Panc1 (cell line): ENCODE results near the gene RASA3. TPM values are rescaled to one million over a fixed set of nuclear protein-coding genes. Genes with fewer than 3 reads are reported as not detected.

Experiments used
- ATAC-seq: fragments of 200-7000 bp; cut with Tn5 transposase; 2 replicates; pipeline ENCODE4 v1.9.1; 2020; ENCODE audit warnings: mild to moderate bottlenecking, moderate library complexity
- BruUV-seq: library from RNA; stranded (reverse); fragments of 400-500 nt; replicated peaks from 2 replicates; lab custom pipeline; 2021; lab: Mats Ljungman, UMichigan
- CTCF ChIA-PET: fragments of 300-600 bp; sonication (Branson Sonifier 250); formaldehyde crosslinking; loops from one replicate; lab custom pipeline; 2022; ENCODE audit warnings: antibody characterized with exemption; lab: Charles Lee
- POLR2A ChIA-PET: fragments of 300-600 bp; sonication (Branson Sonifier 250); formaldehyde crosslinking; loops from one replicate; lab custom pipeline; 2022; ENCODE audit warnings: antibody characterized with exemption; lab: Charles Lee
- DNase-seq: peaks from one replicate; pipeline ENCODE4 v3.0.0-alpha.2; 2010; ENCODE audit warnings: low read depth, low spot score
- H3K27ac ChIP-seq: 2 replicates; pipeline ENCODE4 v1.5.1; 2011; ENCODE audit warnings: mild to moderate bottlenecking, low read length, inconsistent platforms
- H3K27me3 ChIP-seq: fragments of 200-500 bp; sonication (Bioruptor generic); 2 replicates; pipeline ENCODE4 v1.6.0; 2014; ENCODE audit warnings: low read length, inconsistent platforms; ENCODE audit not compliant: control insufficient read depth, insufficient read depth
- H3K36me3 ChIP-seq: fragments of 200-500 bp; sonication (Bioruptor generic); 2 replicates; pipeline ENCODE4 v1.5.1; 2014; ENCODE audit warnings: inconsistent platforms, mild to moderate bottlenecking, low read length, moderate library complexity; ENCODE audit not compliant: control insufficient read depth, insufficient read depth
- H3K4me1 ChIP-seq: 2 replicates; pipeline ENCODE4 v1.5.1; 2011; ENCODE audit warnings: inconsistent platforms, mild to moderate bottlenecking, low read length, moderate library complexity; ENCODE audit not compliant: control insufficient read depth, insufficient read depth
- H3K4me3 ChIP-seq, 2 experiments: 2 replicates each; pipeline ENCODE4 v1.5.1; 2011 to 2012; ENCODE audit warnings: low read depth in 2 of 2, low read length in 2 of 2, mild to moderate bottlenecking in 2 of 2, inconsistent platforms in 1 of 2, moderate library complexity in 1 of 2
- H3K9me3 ChIP-seq: fragments of 200-500 bp; sonication (Bioruptor generic); 2 replicates; pipeline ENCODE4 v1.5.1; 2014; ENCODE audit warnings: low read depth, mild to moderate bottlenecking, inconsistent platforms, low read length, moderate library complexity; ENCODE audit not compliant: control insufficient read depth, insufficient read depth
- CTCF ChIP-seq: fragments of 450-650 bp; IDR thresholded peaks from 2 replicates; pipeline ENCODE4 v1.5.1; 2017; ENCODE audit warnings: mild to moderate bottlenecking
- POLR2AphosphoS5 ChIP-seq: IDR thresholded peaks from 2 replicates; pipeline ENCODE4 v1.6.1; 2012; ENCODE audit warnings: mild to moderate bottlenecking, low read depth, low read length, moderate library complexity
- REST ChIP-seq, 2 experiments: IDR thresholded peaks; 2 replicates each; pipeline ENCODE4 v1.6.1; 2011 to 2012; ENCODE audit warnings: low read depth in 2 of 2, control low read depth in 1 of 2, low read length in 1 of 2, mild to moderate bottlenecking in 1 of 2, moderate library complexity in 1 of 2; ENCODE audit not compliant: insufficient read depth in 1 of 2
- SIN3A ChIP-seq: IDR thresholded peaks from 2 replicates; pipeline ENCODE4 v1.6.1; 2012; ENCODE audit warnings: low read depth, mild to moderate bottlenecking, low read length, moderate library complexity, borderline replicate concordance; ENCODE audit not compliant: insufficient read depth
- TCF7L2 ChIP-seq: IDR thresholded peaks from 2 replicates; pipeline ENCODE4 v1.6.1; 2011; ENCODE audit warnings: mild to moderate bottlenecking, low read depth, low read length, inconsistent platforms
- in situ Hi-C: cut with HindIII; loops from 2 replicates; pipeline ENCODE4 v1.10.0; 2016; ENCODE audit warnings: low sequenced_read_pairs, low pct_unique_long_range_greater_than_20kb
- intact Hi-C: fragments of 100-400 bp; cut with micrococcal nuclease; formaldehyde crosslinking; loops from one replicate; pipeline ENCODE4 v1.10.0; 2022; ENCODE audit not compliant: unreplicated experiment
- total RNA-seq: library from RNA; stranded (reverse); gene quantifications from one replicate; pipeline ENCODE4 v1.2.1, GENCODE V29; 2021; ENCODE audit not compliant: unreplicated experiment

RASA3 gene
- total RNA-seq, 1 experiment from 2014 or later: 33.7 TPM

GRCh38 chr13:114030666-114031610 lies 101.5 kb downstream of the RASA3 start:
- no TSS peak for BruUV-seq
- CTCF ChIA-PET: no interaction called here
- intact Hi-C loops: no loop called here

More at GRCh38 chr13:114030666-114031610, 101.5 kb downstream of the RASA3 start:
- peaks cover 4% of the 10 kb centered on the region; the same call in 1 of the 2 replicates for H3K4me1 ChIP-seq
- no peaks in the 10 kb centered on the region for H3K9me3 ChIP-seq
- POLR2A ChIA-PET: no interaction called here
- no peak overlapping the region for H3K27ac ChIP-seq
- H3K36me3 ChIP-seq: peaks cover 5% of the 10 kb centered on the region; the same call in 1 of the 2 replicates
- no peak for DNase-seq
- TF ChIP-seq TCF7L2 (no peak), CTCF (no peak), SIN3A (no peak), POLR2AphosphoS5 (no peak), REST (IDR thresholded peaks at IDR 0.05; ENCODE audit: insufficient read depth in 1 of 2, low read depth in 2 of 2, low read length in 1 of 2) (no peak)
- no peaks in the 10 kb centered on the region for H3K27me3 ChIP-seq
- no peak overlapping the region for H3K4me3 ChIP-seq
- no peak for ATAC-seq
- in situ Hi-C loops: no loop called here
